Upper lobe of left lung (tissue), 4 donors: ENCODE measurements around the gene MMP12.

Source experiments
- CTCF ChIP-seq, 6 experiments: fragments of 450-650 bp in 4 of 6; fragments of 200-600 bp in 2 of 6; sonication (generic) in 2 of 6; IDR thresholded peaks; one replicate each; pipeline ENCODE4 v1.5.1; 2016 to 2019; ENCODE audit warnings: antibody characterized with exemption in 6 of 6
- EP300 ChIP-seq, 4 donors: sonication (generic); formaldehyde crosslinking; IDR thresholded peaks; one replicate each; pipeline ENCODE4 v1.5.1; 2017; ENCODE audit warnings: antibody characterized with exemption in 4 of 4, control low read depth in 2 of 4
- POLR2A ChIP-seq, 4 donors: fragments of 450-650 bp; IDR thresholded peaks; one replicate each; pipeline ENCODE4 v1.5.1; 2016 to 2017; ENCODE audit warnings: antibody characterized with exemption in 4 of 4, mild to moderate bottlenecking in 2 of 4

GRCh38 chr11:102849311-102849710 is 25.5 kb downstream of the MMP12 start:
- TF ChIP-seq EP300 (IDR thresholded peaks at IDR 0.05) = no peak
- no peak for TF ChIP-seq CTCF (IDR thresholded peaks at IDR 0.05)
- no peak for TF ChIP-seq POLR2A (IDR thresholded peaks at IDR 0.05)
